ENCODE results near the gene NOTCH4.
"Not testable (repeated sequence)": the region's sequence is repeated elsewhere in the genome, so short reads cannot be mapped to it uniquely, and the experiment has no call there.

Gene NOTCH4

DNA sequence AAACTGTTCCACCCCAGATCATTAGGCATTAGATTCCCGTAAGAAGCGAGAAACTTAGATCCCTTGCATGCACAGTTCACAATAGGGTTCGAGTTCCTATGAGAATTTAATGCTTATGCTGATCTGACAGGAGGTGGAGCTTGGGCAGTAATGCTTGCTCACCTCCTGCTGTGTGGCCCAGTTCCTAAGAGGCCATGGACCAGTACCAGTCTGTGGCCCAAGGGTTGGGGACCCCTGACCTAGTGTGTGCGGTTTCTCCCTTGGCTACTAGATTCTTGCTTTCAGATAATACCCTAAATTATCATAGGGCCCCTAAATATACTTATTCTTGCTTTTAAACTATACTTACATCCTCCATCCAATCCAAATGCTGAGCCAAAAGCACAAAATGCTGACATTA is 29.5 kb downstream of the NOTCH4 start:
- DNase-seq (ENCODE audit: low read depth in 2 of 2), result no peak

DNA sequence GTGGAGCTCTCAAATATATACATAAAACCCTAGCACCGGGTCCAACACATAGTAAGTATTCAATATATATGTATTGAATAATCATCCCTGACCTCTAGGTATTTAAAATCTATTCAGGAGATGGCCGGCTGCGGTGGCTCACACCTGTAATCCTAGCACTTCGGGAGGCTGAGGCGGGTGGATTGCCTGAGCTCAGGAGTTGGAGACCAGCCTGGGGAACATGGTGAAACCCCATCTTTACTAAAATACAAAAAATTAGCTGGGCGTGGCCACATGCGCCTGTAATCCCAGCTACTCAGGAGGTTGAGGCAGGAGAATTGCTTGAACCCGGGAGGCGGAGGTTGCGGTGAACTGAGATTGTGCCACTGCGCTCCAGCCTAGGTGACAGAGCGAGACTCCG is 30.8 kb downstream of the NOTCH4 start:
- not testable (repeated sequence) for DNase-seq (ENCODE audit: low read depth in 2 of 2)

DNA sequence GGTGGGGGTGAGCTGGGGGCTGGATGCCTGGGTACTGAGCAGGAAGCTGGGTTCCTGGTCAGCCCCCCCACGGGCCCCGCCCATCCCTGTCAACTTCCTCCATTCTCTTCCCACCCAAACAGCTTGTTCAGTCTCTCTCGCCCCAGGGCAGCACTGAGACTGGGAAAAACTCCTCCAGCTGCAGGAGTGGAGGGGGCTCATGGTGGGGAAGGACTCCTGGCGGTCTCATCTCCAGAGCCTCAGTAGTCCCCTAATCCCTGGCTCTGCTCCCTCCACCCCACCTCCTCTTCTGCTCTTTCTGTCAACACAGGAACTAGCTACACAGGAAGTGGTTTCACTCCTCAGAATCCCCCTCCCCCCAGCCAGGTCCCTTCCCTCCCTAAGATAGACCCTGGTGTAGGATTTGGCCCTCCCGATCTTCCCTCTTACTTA is 31.2 kb downstream of the NOTCH4 start, which contains the start of gene GPSM3:
GPSM3 (minus strand) TSS at position 36 of the 432 bp plus-strand sequence. CDS start 130 bp downstream, outside the sequence.
- DNase-seq (ENCODE audit: low read depth in 2 of 2), result no peak

DNA sequence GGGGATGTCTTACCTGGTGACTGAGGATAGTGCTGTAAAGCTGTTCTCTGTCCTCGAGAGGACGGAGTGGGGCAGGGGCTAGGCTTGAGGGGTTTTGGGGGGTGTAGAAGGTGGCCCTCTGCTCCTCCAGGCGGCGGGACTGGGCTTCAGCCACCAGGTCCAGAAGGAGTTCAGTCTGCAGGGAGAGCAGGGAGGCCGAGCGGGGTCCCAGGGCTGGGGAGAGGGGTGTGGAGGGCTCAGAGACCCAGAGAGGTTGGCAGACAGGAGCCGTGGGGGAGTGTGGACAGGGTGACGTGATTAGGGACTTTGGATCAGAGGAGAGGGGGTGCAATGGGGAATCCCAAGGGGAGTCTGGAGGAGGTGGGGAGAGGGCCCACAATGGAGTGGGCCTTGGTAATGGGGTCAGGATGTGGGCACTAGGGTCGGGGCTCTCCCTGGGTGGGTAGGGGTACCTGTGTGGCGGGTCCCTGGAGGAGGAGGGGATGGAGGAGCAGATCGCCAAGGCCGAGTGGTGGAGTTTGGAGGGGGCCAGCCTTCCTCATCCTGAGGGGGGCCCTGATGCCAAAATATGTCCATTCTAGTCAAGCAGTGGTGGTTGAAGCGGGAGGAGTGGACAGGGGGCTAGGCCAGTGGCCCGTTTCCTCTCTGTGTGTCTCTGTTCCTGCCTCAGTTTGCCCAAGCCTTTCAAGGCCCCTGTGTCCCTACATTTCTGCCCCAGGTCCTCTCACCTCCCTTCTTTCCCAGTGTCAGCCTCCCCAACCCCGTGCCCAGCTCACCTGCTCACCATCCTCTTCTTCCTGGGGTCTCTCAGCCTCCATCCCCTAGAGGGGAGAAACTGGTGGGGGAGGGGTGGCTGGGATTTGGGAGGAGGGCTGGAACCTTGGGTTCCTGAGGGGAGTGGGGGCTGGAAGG is 31.9 kb downstream of the NOTCH4 start:
- DNase-seq (ENCODE audit: low read depth in 2 of 2), result no peak

DNA sequence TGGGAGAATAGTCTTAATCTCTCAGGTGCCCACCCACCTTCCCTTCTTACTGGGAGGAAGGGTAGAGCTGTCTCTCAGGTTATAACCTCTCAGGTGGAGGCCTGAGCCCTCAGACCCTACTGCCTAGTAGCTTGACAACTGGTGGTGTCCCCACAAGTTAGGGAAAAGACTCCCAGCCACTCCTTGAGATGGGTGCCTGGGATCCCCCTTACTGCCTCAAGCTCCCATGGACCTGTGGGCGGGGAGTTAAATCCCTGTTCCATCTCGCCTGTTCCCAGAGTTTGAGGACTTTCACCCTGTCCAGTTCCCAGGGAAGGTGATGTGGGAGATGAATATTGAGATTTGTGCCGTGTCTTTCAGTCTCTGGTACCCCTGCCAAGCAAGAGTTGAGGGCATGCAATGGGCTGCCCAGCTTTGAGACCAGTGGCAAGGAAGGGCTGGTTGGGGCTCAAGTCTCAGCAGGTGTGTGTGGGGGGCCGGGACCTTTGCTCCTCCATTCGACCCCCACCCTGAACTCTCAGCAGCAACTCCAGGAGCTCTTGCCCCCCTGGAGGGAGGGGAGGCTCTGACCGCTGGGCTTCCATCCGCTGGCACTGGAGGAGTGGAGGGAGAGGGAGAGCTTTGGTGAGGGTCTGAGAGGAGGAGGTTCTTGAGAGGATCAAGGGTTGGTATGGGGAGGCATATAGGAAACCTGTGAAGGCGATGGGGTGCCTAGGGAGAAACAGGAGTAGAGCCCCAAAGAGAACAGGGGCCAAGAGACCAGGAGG is 32.8 kb downstream of the NOTCH4 start:
- DNase-seq (ENCODE audit: low read depth in 2 of 2), result no peak

DNA sequence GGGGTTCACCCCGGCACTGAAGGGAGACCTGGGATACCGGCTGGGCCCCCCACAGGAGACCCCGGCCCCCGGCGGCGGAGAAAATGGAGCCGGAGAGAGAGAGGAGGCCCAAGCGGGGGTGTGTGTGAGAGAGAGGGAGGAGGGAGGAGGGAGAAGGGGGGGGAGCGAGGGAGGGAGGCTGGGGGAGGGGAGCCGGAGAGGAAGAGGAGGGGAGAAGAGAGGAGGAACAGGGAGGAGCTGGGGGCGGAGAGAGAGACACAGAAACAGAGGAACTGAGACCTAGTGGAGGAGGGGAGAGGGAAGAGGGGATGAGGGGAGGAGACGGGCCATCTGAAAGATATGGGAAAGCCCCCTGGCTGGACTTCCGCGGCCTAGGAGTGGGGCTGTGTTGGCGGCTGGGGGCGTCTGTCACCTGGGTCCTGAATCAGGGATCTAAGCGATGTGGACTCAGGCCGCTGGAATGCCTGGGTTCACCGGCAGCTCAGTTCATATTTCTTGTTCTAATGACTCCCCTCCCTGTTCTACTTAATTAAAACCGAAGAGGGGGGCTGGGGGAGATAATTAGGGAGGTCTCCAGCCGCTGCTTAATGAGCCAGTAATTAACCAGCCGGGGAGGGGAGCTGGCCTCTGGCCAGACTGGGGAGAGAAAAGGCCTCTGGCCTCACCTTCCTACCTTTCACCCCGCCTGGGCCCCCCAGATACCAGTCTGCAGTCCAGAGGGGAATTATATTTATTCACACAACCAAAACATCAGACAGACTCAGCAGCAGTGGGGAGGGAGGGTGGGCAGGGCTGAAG is 33.6 kb downstream of the NOTCH4 start, which contains the start of gene PBX2:
PBX2 (minus strand) TSS at position 149 of the 798 bp plus-strand sequence. CDS start 287 bp downstream, outside the sequence.
- DNase-seq (ENCODE audit: low read depth in 2 of 2), result peak; percentile 70 to 76

- no peak for DNase-seq (ENCODE audit: low read depth in 2 of 2)
Measured at GRCh38 chr6:32189742-32190053, 34.2 kb downstream of the NOTCH4 start.

- no peak for DNase-seq (ENCODE audit: low read depth in 2 of 2)
Measured at GRCh38 chr6:32189069-32189741, 34.7 kb downstream of the NOTCH4 start.

DNA sequence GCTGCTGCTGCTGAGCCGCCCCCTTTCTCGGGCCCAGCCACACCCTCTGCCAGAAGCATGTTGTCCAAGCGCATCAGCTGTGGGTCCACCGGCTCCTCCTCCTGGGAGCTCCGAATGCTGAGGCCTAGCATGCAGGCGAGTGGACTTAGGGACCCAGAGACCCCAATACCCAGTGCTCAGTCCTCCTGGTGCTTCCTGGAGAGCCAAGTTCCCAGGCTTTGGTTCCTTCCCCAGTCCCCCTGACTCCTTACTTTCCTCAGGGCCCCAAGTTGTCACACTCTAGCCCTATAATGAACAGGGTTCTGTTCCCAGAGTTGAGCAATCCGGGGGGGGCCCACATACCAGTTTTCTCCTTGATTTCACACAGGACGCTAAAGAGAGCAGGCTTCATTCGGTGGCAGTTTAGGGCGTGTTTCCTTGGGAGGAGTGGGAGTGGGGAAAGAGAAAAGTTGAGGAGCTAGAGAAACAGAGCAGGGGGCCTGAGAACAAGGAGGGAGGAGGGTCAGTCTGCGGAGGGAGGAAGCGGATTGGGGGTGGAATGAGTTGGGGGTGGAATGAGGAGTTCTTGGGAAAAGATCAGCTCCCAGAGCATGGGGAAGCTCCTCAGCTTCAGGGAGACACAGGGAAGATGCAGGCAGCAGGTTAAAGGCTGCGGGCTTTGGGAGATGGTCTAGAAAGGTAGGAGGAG is 35.3 kb downstream of the NOTCH4 start:
- DNase-seq (ENCODE audit: low read depth in 2 of 2), result no peak

GRCh38 chr6:32187725-32188380 is 36.0 kb downstream of the NOTCH4 start:
- DNase-seq (ENCODE audit: low read depth in 2 of 2), result not testable (repeated sequence)

GRCh38 chr6:32187009-32187709 is 36.7 kb downstream of the NOTCH4 start:
- no peak for DNase-seq (ENCODE audit: low read depth in 2 of 2)

- DNase-seq (ENCODE audit: low read depth in 2 of 2), result not testable (repeated sequence)
Measured at GRCh38 chr6:32186151-32186840, 37.6 kb downstream of the NOTCH4 start.

- peak in 1 of 2 donors; percentile 29 for DNase-seq (ENCODE audit: low read depth in 2 of 2)
Measured at GRCh38 chr6:32185681-32186131, 38.2 kb downstream of the NOTCH4 start.

DNA sequence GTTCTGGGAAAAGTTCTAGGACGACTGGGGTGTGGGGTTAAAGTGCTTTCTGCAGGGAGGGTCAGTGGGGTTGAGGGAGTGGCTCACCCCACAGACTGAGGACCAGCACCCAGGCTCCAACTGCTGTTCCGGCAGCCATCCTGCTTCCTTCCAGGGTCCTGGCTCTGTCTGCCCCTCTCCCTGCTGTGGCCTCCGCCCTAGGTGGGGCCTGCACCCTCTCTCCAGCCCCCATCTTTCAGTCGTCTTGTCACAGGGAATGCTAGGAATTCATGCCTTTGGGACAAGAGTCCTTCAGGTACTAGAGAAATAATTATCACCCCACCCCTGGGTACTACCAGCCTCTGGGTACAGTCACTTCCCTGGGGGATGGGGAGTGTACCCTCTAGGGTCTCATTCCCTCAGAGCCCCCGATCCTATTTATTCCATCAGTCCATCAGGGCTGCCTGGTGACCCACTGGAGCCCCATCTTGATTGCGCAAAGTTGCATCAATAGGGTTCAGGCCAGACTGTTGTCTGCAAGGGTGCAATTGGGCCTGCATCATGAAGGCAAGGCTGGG is 39.7 kb downstream of the NOTCH4 start, which contains the start of gene AGER:
AGER (minus strand) TSS at position 170 of the 557 bp plus-strand sequence; CDS start at position 139, 31 bp downstream.
- DNase-seq (ENCODE audit: low read depth in 2 of 2), result no peak

- DNase-seq (ENCODE audit: low read depth in 2 of 2), result no peak
Measured at GRCh38 chr6:32183483-32184083, 40.3 kb downstream of the NOTCH4 start.

- no peak for DNase-seq (ENCODE audit: low read depth in 2 of 2)
Measured at GRCh38 chr6:32183030-32183429, 40.8 kb downstream of the NOTCH4 start.

DNA sequence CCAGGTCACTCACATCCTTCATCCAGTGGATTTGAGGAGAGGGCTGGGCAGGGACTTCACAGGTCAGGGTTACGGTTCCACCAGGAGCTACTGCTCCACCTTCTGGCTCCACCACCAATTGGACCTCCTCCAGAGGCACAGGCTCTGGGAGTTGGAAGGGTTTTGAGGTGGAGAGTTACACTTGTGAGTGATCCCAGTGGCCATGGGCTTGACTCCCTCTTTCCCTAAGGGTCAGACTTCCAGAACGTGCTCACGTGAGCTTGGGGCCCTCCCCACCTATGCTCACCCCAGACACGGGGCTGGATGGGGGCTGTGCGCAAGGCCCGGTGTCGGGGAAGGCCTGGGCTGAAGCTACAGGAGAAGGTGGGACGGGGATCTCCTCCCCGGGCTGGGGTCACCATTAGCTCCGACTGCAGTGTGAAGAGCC is 41.3 kb downstream of the NOTCH4 start:
- no peak for DNase-seq (ENCODE audit: low read depth in 2 of 2)

Data from activated CD8-positive, alpha-beta memory T cell treated with anti-CD3 and anti-CD28 coated beads for 4 hours (primary cell).